CD4-positive, CD25-positive, alpha-beta regulatory T cell (primary cell): ENCODE results near the gene RAB9A. TPM values are rescaled to one million over a fixed set of nuclear protein-coding genes. Genes with fewer than 3 reads are reported as not detected.
"Not testable (repeated sequence)": the region's sequence is repeated elsewhere in the genome, so short reads cannot be mapped to it uniquely, and the experiment has no call there.

Source experiments
- ATAC-seq, 2 donors: fragments of 150-1000 bp; cut with Tn5 transposase; one replicate each; pipeline ENCODE4 v1.10.0; 2021; ENCODE audit warnings: low read depth in 2 of 2, moderate number of reproducible peaks in 2 of 2, moderate library complexity in 1 of 2
- DNase-seq, 3 donors: peaks; one replicate each; pipeline versions ENCODE4 v3.0.0 to v3.0.0-alpha.2; 2012 to 2022; ENCODE audit warnings: mixed read lengths in 1 of 3
- H3K27ac ChIP-seq: one replicate; pipeline ENCODE4 v1.7.0; 2013; ENCODE audit warnings: mild to moderate bottlenecking, low read length; ENCODE audit not compliant: insufficient read depth, poor library complexity, severe bottlenecking
- H3K27me3 ChIP-seq: one replicate; pipeline ENCODE4 v1.7.0; 2013; ENCODE audit warnings: low read length; ENCODE audit not compliant: control insufficient read depth, insufficient read depth
- H3K36me3 ChIP-seq: one replicate; pipeline ENCODE4 v1.7.0; 2013; ENCODE audit warnings: mild to moderate bottlenecking, low read length, moderate library complexity; ENCODE audit not compliant: control insufficient read depth, insufficient read depth
- H3K4me1 ChIP-seq: 2 replicates; pipeline ENCODE4 v1.7.0; 2013; ENCODE audit warnings: mild to moderate bottlenecking, low read length; ENCODE audit not compliant: insufficient read depth, control insufficient read depth, poor library complexity, severe bottlenecking
- H3K4me3 ChIP-seq: one replicate; pipeline ENCODE4 v1.7.0; 2013; ENCODE audit warnings: low read depth, mild to moderate bottlenecking, low read length, moderate library complexity
- H3K9me3 ChIP-seq, 2 experiments: 1 replicate in 1 of 2; 2 replicates in 1 of 2; pipeline ENCODE4 v1.7.0; 2013; ENCODE audit warnings: low read length in 2 of 2, mild to moderate bottlenecking in 1 of 2, moderate library complexity in 1 of 2; ENCODE audit not compliant: control insufficient read depth in 2 of 2
- H3K27ac Mint-ChIP-seq, 3 donors: one replicate each; pipeline ENCODE4 v1.8.0; 2020 to 2022; ENCODE audit warnings: mild to moderate bottlenecking in 3 of 3, mixed read lengths in 3 of 3, moderate library complexity in 2 of 3
- H3K27me3 Mint-ChIP-seq: one replicate; pipeline ENCODE4 v1.8.0; 2022; ENCODE audit warnings: mild to moderate bottlenecking, mixed read lengths
- H3K36me3 Mint-ChIP-seq: one replicate; pipeline ENCODE4 v1.8.0; 2020; ENCODE audit warnings: mixed read lengths
- H3K4me1 Mint-ChIP-seq, 4 donors: one replicate each; pipeline ENCODE4 v1.8.0; 2020 to 2022; ENCODE audit warnings: mixed read lengths in 4 of 4, mild to moderate bottlenecking in 1 of 4
- H3K4me3 Mint-ChIP-seq, 4 donors: one replicate each; pipeline ENCODE4 v1.8.0; 2020 to 2022; ENCODE audit warnings: mild to moderate bottlenecking in 4 of 4, mixed read lengths in 4 of 4, moderate library complexity in 3 of 4
- H3K9me3 Mint-ChIP-seq, 7 donors: one replicate each; pipeline ENCODE4 v1.8.0; 2020 to 2022; ENCODE audit warnings: mixed read lengths in 7 of 7, mild to moderate bottlenecking in 3 of 7, moderate library complexity in 2 of 7
- polyA plus RNA-seq, 4 donors: library from polyadenylated mRNA; unstranded; fragments of 300-500 nt; fragmentation: Illumina TruSeq; gene quantifications; one replicate each; pipeline ENCODE4 v1.2.3, GENCODE V29; 2021
- total RNA-seq: library from RNA; stranded (reverse); gene quantifications from one replicate; pipeline ENCODE4 v1.2.3, GENCODE V29; 2022

RAB9A gene, protein sequence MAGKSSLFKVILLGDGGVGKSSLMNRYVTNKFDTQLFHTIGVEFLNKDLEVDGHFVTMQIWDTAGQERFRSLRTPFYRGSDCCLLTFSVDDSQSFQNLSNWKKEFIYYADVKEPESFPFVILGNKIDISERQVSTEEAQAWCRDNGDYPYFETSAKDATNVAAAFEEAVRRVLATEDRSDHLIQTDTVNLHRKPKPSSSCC
- 22.8 TPM for total RNA-seq
- polyA plus RNA-seq: 10 to 100 TPM; 23.1 to 33.4 (median 26.7) TPM

DNA sequence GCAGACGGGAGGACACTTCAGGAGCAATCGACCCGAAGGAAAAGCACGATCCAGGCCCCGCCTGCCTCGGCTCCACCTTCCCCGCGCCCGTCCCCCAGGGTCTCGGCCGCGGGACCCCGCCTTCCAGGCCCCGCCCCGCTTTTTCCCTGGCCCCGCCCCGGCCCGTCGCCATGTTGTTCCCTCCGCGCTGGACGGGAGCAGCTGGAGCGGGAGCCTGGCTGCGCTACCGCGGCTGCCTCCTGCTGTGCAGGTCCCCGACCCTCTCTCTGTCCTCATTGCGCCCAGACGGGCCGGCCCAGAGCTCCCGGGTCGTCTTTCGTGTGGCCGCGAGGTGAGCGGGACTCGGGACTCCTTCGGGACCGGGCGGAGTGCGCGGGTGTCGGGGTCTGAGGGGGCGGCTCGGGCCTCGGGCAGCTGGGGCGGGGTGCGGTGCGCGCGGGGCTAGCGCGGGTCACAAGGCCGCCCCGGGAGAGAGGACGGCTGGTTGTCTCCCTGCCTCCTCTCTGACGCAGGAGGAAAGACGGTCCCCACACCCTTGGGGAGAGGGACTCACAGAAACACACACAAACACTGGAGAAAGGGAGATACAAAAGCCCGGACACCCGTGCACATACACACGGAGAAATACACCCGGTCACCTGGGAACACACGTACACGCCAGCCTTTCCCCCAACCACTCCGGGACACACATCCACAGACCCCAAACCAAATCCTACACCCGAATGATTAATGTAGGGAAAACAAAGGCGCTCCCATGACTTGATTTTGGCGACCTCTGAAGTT, at the start of gene RAB9A:
Gene RAB9A, plus strand, starts transcription at position 171 of the 783 bp plus-strand sequence. CDS start 19,619 bp downstream, outside the sequence.
- peak within 1 kb of the TSS; percentile 90 to 95 (median 94) for H3K4me3 Mint-ChIP-seq
- H3K4me1 ChIP-seq: peaks cover 26% of the 10 kb centered on the region
- peak within 1 kb of the TSS; percentile 93 for H3K4me3 ChIP-seq
- peak; percentile 72 to 78 (median 76) for DNase-seq
- no peaks in the 10 kb centered on the region for H3K27me3 Mint-ChIP-seq
- peak; percentile 87 to 91 for ATAC-seq
- H3K27ac Mint-ChIP-seq: peak within 1 kb of the TSS; percentile 89 to 97 (median 97)
- H3K36me3 Mint-ChIP-seq: no peaks in the 10 kb centered on the region
- H3K9me3 ChIP-seq: no peaks in the 10 kb centered on the region
- H3K36me3 ChIP-seq: no peaks in the 10 kb centered on the region
- peaks cover 11 to 47% (median 34%) of the 10 kb centered on the region in 4 donors for H3K4me1 Mint-ChIP-seq
- H3K9me3 Mint-ChIP-seq: no peaks in the 10 kb centered on the region
- peak within 1 kb of the TSS; percentile 84 for H3K27ac ChIP-seq
- H3K27me3 ChIP-seq: no peaks in the 10 kb centered on the region

DNA sequence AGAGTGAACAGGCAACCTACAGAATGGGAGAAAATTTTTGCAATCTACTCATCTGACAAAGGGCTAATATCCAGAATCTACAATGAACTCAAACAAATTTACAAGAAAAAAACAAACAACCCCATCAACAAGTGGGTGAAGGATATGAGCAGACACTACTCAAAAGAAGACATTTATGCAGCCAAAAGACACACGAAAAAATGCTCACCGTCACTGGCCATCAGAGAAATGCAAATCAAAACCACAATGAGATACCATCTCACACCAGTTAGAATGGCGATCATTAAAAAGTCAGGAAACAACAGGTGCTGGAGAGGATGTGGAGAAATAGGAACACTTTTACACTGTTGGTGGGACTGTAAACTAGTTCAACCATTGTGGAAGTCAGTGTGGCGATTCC, 47.2 kb upstream of the RAB9A start:
- not testable (repeated sequence) for DNase-seq, H3K4me1 Mint-ChIP-seq, H3K27ac ChIP-seq, H3K27me3 Mint-ChIP-seq, ATAC-seq, H3K36me3 ChIP-seq, H3K27ac Mint-ChIP-seq, H3K4me1 ChIP-seq, H3K9me3 ChIP-seq, H3K27me3 ChIP-seq, H3K4me3 ChIP-seq, H3K4me3 Mint-ChIP-seq, H3K9me3 Mint-ChIP-seq, H3K36me3 Mint-ChIP-seq

DNA sequence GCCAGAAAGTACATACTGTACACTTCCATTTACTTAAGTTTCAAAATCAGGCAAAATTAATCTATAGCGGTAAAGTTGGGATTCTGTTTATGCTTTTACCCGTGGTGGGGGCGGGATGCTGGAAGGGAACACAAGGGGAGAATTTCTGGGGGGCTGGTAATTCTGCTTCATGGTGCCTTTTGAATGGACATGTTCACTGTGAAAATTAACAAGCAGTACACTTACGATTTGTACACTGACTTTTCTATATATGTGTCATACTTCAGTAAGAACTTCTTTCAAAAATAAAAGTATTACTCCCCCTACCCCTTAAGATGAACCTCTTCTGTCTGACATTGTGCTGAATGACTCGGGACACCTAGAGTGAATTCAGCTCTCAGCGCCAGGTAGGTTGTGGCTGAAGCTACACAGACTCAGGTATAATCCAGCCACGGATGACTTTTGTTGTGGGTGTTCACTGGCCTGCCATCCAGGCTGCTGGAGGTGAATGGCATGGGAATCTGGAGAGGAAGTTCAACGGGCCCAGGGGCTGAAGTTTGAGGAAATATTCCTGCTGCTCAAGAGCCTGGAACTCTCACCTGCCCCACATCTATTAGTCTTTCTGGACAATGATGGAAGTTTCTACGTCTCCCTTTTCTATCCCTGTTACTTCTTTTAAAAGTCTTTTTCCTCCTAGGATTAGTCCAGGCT, 43.3 kb upstream of the RAB9A start:
- Histone ChIP-seq H3K27me3 (no peaks in the 10 kb centered on the region), H3K9me3 (no peaks in the 10 kb centered on the region), H3K36me3 (no peaks in the 10 kb centered on the region), H3K27ac (no peak overlapping the region), H3K4me1 (peaks cover 3% of the 10 kb centered on the region), H3K4me3 (no peak overlapping the region)
- ATAC-seq: no peak
- H3K36me3 Mint-ChIP-seq: no peaks in the 10 kb centered on the region
- H3K27ac Mint-ChIP-seq: peak overlapping the region in 1 of 3 donors; percentile 18
- H3K4me3 Mint-ChIP-seq: peak overlapping the region in 1 of 4 donors; percentile 15
- peaks cover 0 to 13% (median 12%) of the 10 kb centered on the region in 4 donors for H3K4me1 Mint-ChIP-seq
- DNase-seq: no peak
- peaks cover 0 to 2% (median 0%) of the 10 kb centered on the region in 7 donors for H3K9me3 Mint-ChIP-seq
- H3K27me3 Mint-ChIP-seq: no peaks in the 10 kb centered on the region

DNA sequence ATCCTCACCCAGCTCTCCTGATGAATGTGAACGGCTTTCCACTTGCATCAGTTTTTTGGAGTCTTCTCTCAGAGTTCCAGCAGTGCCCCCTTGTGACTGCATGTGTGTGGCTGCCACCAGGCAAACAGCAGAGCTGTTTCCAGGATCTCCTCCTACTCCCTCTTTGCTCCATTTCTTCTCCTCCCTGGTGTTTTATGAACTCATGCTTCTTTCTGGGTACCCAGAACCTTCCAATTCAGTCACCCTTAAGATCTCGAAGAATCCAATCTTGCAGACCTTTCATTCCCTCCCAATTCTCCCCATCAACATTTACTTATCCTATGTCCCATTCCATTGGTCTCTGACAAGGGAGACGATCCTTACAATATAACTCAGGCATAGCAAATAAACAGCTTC, 42.8 kb upstream of the RAB9A start:
- Mint-ChIP-seq H3K4me1 (peaks cover 0 to 13% (median 12%) of the 10 kb centered on the region in 4 donors), H3K27me3 (no peaks in the 10 kb centered on the region), H3K9me3 (peaks cover 0 to 2% (median 0%) of the 10 kb centered on the region in 7 donors), H3K36me3 (no peaks in the 10 kb centered on the region), H3K27ac (peak overlapping the region in 2 of 3 donors; percentile 15 to 18), H3K4me3 (no peak overlapping the region)
- DNase-seq (peak in 2 of 3 donors; percentile 16 to 37), ATAC-seq (no peak)
- no peaks in the 10 kb centered on the region for H3K27me3 ChIP-seq
- peaks cover 3% of the 10 kb centered on the region for H3K4me1 ChIP-seq
- no peaks in the 10 kb centered on the region for H3K9me3 ChIP-seq
- no peak overlapping the region for H3K4me3 ChIP-seq
- H3K27ac ChIP-seq: no peak overlapping the region
- H3K36me3 ChIP-seq: no peaks in the 10 kb centered on the region

DNA sequence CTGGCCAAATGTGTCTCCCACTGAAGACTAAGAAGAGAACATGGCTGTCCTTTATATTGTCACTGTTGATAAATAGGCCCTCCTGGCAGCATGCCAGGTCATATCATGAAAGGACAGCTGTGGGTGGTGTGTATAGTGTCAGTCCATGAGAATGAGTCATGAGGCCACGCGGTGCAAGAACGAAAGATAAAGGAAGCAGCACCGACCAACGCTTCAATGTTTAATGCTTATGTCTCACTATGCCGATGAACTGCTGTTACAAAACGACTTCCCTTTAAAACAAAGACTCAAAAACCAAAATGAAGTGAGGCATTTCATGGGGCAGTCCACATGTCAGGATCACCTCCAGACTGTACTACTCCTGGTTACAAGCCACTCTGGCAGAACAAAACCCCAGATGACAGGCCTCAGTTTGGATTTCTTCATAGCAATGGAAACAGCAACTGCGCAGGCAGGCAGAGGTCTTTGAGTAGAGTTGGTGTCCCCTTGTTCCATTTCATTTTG, 41.2 kb upstream of the RAB9A start:
- no peaks in the 10 kb centered on the region for H3K36me3 Mint-ChIP-seq
- peaks cover 8% of the 10 kb centered on the region for H3K4me1 ChIP-seq
- no peaks in the 10 kb centered on the region for H3K27me3 ChIP-seq
- H3K27ac Mint-ChIP-seq: peak overlapping the region; percentile 18 to 96 (median 83)
- H3K4me1 Mint-ChIP-seq: peaks cover 5 to 22% (median 13%) of the 10 kb centered on the region in 4 donors
- H3K27ac ChIP-seq: no peak overlapping the region
- H3K4me3 ChIP-seq: peak overlapping the region; percentile 41
- peak; percentile 94 for ATAC-seq
- H3K36me3 ChIP-seq: no peaks in the 10 kb centered on the region
- H3K9me3 ChIP-seq: no peaks in the 10 kb centered on the region
- no peaks in the 10 kb centered on the region for H3K9me3 Mint-ChIP-seq
- peak overlapping the region in 2 of 4 donors; percentile 49 to 66 for H3K4me3 Mint-ChIP-seq
- no peaks in the 10 kb centered on the region for H3K27me3 Mint-ChIP-seq
- DNase-seq: peak; percentile 48 to 75 (median 55)

DNA sequence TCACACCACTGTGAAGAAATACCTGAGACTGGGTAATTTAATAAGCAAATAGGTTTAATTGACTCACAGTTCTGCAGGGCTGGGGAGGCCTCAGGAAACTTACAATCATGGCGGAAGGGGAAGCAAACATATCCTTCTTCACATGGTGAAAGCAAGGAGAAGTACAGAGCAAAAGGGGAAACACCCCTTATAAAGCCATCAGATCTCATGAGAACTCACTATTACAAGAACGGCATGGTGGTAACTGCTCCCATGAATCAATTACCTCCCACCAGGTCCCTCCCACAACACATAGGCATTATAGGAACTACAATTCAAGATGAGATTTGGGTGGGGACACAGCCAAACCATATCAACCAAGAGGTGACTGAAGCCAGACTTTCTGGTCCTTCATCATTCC, 40.6 kb upstream of the RAB9A start:
- peak overlapping the region in 1 of 4 donors; percentile 0 for H3K4me3 Mint-ChIP-seq

DNA sequence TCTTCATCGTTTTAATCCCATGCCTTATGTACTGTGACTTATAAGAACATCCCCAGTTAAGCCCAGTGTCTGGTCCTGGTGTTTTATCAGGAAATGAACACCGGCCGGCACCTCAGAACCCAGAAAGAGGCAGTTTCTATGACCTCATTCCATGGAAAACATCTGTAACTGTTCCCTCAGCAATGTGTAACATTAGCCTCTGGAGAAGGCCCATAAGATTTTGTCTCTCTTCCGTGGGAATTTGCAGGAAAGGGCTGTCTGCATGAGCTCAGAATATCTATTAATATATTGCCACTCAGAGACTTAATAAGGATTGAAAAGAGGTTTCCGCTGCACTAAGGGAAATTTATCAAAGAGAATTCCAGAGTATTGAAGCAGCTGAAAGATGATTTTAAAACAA, 39.1 kb upstream of the RAB9A start:
- Mint-ChIP-seq H3K4me3 (peak overlapping the region in 1 of 4 donors; percentile 16), H3K27me3 (no peaks in the 10 kb centered on the region), H3K4me1 (peaks cover 13 to 40% (median 15%) of the 10 kb centered on the region in 4 donors), H3K36me3 (no peaks in the 10 kb centered on the region), H3K9me3 (no peaks in the 10 kb centered on the region), H3K27ac (no peak overlapping the region)
- DNase-seq: no peak
- Histone ChIP-seq H3K4me1 (peaks cover 22% of the 10 kb centered on the region), H3K36me3 (no peaks in the 10 kb centered on the region), H3K4me3 (no peak overlapping the region), H3K27ac (no peak overlapping the region), H3K9me3 (no peaks in the 10 kb centered on the region), H3K27me3 (no peaks in the 10 kb centered on the region)
- ATAC-seq: no peak

More for the DNA sequence above, 40.6 kb upstream of the RAB9A start:
- not testable (repeated sequence) for H3K27me3 ChIP-seq, ATAC-seq, H3K9me3 ChIP-seq, DNase-seq, H3K27ac ChIP-seq, H3K36me3 Mint-ChIP-seq, H3K4me3 ChIP-seq, H3K9me3 Mint-ChIP-seq, H3K36me3 ChIP-seq, H3K27me3 Mint-ChIP-seq
- Mint-ChIP-seq H3K4me1 (peaks cover 9 to 26% (median 13%) of the 10 kb centered on the region in 4 donors), H3K27ac (peak overlapping the region in 1 of 3 donors; percentile 18)
- H3K4me1 ChIP-seq: peaks cover 10% of the 10 kb centered on the region
